GM18517 (cell line): ENCODE data around the gene TMEM244.
"Not testable (repeated sequence)": the region's sequence is repeated elsewhere in the genome, so short reads cannot be mapped to it uniquely, and the experiment has no call there.

Experiments used
- ATAC-seq: cut with Tn5 transposase; IDR thresholded peaks from one replicate; pipeline ENCODE4 v1.9.1; 2021; ENCODE audit warnings: mild to moderate bottlenecking, moderate library complexity; ENCODE audit not compliant: unreplicated experiment

TMEM244 gene, protein sequence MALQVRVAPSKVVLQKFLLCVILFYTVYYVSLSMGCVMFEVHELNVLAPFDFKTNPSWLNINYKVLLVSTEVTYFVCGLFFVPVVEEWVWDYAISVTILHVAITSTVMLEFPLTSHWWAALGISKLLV

DNA sequence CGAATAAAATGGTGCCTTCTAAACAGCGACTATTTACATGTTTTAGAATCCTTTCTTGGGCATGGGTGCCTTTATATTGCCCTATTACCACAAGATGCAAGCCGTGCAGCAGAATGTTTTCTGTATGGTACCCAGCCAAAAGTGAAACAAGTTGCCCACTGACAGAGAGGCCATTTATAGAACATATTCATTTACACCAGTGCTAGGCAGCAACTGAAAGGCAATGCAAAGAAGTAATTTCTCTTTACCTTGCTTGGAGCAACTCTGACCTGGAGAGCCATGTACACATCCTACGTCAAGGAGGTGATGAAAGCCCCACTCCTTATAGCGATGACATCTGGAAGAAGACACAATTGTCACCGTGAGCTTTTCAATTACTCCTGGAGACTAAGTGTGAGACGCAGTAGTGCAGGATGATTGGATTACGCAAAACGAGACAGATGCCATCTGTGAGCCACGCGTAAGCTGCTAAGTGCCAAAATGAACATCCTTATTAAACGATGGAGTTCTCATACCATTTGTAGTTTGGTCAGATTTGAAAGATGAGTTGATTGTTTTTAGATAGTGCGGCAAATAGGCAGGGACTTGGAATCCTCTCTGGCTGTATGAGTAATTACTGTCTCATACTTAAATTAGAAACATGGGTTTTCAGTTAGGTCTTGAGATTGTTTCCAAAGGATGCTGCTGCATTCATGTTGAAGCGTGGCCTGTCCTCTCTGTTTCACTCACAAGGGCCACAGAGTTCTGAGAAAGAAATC is at the start of gene TMEM244:
TSS of gene TMEM244 (minus strand) at position 408 of the 758 bp plus-strand sequence. CDS start at position 281, 127 bp downstream.
- peak; percentile 50 for ATAC-seq

DNA sequence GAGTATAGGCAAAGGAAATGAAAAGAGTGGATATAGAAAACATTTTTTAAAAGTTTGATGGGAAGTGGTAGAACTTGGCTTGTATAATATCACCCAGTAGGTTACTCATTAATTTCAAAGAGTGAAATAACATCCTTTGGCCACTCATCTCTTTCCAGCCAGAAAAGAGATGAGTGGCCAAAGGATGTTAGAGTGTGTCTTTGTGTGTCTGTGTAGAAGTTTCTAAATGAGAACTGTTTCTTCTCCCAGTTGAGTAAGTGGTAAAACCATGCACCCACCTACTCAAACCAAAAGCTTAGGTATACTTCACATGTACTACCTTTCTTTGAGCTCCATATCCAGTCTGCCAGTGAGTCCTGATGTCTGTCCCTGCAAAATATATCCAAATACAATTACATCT is 47.7 kb upstream of the TMEM244 start:
- ATAC-seq: peak; percentile 76

DNA sequence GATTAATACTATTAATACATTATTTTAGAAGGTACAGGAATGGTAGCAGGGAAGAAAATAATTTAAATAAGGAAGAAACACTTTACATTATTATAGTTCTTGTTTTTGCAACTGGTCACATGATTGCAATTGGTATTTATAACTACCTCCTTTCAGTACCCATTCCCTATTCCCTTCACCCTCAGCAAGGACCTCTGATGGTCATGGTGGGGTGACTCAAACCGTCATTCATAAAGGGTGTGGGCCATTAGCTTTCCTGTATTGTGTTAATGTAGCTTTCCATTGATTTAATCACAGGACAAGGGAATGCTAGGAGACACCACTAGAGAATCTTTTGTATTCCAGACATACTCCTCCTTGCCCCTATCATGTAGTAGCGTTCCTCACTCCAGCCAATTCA is 47.2 kb upstream of the TMEM244 start:
- ATAC-seq: no peak

DNA sequence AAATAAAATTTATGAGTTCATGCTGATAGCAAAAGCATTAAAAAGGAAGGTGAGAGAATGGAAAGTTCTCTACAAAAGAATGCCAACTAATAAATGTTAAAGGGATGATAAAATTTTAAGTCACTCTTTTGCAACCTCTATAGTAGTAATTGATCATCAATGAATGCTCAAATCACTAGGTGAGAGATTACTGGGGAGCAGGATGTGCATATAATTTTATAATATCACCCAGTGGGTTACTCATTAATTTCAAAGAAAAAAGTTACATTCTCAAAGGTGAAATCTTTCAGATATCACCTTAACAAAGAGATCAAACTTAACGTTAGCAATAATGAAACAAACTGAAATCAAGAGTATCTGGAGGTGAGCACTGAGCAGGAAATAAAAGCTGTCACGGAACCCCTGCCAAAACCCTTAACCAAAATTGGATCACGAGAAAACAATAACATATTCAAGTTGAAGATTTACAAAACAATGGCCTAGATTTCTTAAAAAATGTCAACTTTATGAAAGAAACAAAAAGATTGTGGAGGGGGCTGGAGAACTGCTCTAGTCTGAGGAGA is 45.5 kb upstream of the TMEM244 start:
- ATAC-seq: no peak

DNA sequence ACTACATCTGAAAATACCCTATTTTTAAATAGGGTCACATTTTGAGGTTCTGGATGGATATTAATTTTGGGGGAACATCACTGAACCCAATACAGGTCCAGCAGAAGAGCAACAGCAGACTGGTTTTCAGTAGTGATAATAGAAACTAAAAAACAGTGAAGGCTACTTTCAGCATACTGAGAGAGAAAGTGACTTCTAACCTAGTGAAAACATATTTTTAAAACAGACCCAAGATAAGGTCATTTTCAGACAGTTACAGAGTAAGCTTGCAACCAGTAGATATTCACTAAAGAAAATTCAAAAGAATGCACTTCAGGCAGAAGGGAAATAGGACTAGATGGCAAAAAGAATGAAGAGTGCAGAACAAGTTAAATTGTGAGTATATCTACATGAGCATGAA is 42.0 kb upstream of the TMEM244 start:
- ATAC-seq: peak; percentile 78

DNA sequence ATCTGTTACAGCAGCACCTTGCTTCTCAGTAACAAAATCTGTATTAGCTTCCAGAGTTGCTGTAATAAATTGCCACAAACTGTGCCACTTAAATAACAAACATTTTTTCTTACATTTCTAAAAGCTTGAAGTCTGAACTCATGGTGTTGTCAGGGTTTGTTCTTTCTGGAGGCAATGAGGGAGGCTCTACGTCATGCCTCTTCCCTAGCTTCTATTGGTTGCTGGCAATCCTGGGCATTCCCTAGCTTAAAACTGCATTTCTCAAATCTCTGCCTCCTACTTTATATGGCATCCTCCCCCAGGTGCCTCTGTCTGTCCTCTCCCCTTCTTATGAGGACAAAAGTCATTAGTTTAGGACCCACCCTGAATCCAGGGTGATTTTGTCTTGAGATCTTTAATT is 41.6 kb upstream of the TMEM244 start:
- no peak for ATAC-seq

DNA sequence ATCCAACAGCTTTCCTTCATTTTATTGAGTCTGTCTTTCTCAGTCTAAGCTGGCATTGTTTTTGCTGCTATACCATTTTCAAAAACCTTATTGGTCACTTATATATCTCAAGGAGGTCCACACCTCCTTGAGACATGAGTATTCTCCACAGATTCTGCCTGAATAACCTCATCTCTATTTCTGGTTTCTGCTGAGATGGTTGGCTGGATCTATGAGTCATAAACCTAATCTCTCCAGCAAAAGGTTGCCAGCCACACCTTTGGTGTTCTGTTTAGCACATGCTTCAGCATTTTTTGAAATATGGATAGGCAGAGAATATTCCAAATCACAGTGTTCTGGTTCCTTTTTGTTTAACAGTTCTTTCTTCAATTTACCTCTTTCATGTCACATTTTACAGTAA is 40.8 kb upstream of the TMEM244 start:
- no peak for ATAC-seq

DNA sequence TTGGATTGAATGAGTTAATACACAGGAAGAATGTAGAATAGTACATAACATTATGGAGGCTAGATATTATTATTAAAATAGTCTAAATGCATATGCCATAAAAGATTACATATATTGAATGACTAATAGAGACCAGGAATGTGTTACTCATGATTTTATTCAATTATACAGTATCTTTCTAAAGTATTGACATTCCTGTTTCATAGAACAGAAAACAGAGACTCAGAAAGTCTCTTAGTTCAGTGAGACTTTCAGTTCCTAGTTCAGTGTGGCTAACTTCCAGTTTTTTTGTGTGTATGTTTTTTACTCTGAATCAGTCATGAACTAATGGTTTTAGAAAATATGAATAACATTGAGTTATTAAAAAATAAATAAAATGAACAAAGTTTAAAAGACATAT is 34.6 kb upstream of the TMEM244 start:
- ATAC-seq: peak; percentile 54

DNA sequence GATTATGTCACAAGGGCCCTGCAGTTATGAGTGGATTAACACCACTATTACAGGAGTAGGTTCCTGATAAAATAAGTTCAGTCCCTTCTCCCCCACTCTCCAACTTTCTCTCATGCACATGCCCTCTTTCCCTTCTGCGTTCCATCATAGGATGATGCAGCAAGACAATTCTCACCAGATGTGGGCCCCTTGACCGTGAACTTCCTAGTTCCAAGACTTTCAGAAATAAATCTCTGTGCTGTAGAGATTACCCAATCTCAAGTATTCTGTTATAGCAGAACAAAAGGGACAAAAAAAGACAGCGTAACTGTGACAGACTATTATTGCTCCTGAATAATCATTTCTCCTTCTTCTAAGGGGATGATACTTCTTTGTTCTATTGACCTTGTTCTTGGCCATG is 33.8 kb upstream of the TMEM244 start:
- ATAC-seq: no peak

DNA sequence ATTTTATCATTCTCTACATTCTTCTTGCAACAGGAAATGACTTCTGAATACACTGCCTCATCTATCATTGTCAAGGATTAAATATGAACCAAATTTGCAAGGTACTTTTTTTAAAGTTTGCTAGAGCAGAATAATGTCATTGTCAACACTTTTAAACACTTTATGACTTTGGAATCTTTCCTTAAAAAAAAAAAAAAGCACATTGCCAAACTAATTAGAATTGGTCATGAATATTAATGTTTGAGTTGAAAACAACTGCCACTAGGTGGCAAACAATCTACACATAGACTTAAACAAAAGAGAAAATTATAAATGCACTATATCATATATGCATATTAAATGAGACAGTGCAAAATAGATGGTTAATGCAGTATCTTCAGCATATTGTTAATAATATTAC is 32.5 kb upstream of the TMEM244 start:
- peak; percentile 48 for ATAC-seq

DNA sequence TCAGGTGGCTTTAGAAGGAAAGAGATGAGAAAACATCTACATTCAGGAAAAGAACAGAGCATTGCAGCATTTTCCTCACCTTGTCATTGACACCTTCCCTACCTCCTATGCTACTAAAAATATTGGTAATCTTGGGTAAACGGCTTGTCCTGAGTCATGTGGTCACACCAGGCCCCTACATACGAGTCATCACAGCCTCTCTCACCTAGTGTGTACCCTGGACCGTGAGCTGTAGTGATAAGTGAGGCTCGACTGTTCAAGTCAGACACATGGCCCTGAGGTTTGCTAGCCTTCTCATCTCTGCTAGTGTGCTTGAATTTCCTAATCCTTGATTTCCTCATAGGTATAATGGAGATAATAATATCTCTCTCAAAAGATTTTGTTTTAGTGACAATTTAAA is 29.6 kb upstream of the TMEM244 start:
- ATAC-seq: no peak

DNA sequence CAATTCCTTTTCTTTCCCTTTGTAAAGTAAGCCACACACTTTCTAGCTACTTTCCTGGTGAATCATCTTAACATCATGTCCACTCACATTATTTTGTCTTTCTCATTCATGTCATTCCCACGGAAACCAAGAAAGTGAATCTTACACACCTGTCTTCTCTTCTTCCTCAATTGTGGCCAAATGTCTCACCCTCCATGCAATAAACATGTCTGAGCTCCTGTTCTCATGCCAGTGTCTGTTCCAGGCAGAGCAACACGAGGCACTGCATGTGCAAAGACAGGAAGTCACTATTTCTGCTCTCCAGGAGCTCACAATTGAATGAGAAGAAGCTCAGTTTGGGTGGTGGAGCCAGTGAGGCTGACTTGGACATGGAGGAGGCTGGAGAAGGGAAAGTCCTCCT is 29.0 kb upstream of the TMEM244 start:
- ATAC-seq: no peak

DNA sequence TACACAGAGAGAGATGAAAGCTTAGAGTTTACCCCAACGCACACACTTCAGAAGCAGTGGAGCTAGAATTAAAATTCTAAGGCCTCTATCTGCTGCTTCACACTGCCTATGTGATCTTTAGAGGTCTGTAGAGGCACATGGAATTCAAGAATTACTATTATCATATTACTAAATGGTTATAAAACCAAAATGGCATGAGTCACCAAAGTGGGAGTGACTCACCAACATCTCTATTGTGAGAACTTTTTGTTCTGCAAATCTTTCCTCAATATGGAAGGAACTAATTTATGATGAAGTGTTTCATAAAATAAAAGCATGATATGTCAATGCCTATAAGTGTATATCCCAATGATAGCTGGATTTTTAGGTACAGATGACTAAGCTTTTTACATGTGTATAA is 28.5 kb upstream of the TMEM244 start:
- no peak for ATAC-seq

DNA sequence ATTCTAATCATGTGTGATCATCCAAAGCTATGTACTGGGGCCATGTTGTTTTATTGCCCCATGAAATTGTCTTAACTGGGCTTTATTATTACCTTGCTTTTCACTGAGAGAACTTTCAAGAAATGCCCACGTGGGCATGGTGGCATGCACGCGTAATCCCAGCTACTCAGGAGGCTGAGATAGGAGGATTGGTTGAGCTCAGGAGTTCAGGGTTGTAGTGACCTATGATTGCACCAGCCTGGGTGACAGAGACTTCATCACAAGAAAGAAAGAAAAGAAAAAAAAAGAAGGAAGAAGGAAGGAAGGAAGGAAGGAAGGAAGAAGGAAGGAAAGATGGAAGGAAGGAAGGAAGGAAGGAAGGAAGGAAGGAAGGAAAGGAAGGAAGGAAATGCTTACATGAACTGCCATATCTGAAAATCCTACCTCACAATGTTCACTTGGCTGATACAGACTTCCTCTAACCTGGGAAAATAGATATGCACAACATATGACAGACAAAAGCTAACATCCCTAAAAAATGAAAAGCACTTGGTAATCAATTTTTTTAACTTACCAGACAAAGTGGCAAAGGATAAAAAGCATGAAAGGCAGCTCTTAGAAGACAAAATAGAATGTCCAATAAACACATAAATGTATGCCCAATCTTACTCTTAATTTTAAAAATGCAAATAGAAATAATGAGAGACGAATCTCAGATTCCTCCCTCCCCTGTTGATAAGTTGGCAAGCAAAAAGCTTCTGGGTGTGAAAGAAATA is 25.5 kb upstream of the TMEM244 start:
- no peak for ATAC-seq

DNA sequence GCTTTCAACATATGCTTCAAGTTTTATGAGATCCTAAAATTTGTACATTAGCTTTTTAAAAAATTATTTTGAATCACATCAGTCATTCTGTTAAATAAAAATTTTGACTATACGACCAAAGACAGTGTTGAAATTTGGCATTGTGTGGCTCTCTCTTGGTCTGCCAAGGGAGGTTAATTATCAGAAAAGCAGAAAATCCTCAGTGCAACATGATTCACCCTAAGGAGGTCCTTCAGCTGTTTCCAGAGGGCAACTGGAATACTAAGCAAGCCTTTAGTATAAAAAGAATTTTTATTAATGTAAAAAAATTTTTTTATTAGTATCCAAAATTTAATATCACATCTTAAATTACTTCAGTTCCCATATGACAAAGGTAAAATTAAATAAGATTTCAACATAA is 23.1 kb upstream of the TMEM244 start:
- ATAC-seq: no peak

DNA sequence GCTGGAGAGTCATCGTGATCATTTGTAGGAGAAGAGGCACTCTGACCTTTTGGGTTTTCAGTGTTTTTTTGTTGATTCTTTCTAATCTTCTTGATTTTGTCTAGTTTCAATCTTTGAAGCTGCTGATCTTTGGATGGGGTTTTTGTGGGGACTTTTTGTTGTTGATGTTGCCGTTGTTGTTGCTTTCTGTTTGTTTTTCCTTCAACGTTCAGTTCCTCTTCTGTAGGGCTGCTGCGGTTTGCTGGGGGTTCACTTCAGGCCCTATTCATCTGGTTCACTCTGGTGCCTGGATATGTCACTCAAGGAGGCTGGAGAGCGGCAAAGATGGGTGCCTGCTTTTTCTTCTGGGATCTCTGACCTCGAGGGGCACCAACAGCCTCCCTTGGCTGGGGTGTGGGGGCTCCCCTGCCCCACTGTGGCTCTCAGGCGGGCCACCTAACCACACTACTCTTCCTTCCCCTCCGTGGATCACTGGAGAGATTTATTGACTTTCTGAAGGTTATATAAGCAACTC is 21.5 kb upstream of the TMEM244 start:
- ATAC-seq: peak; percentile 94

DNA sequence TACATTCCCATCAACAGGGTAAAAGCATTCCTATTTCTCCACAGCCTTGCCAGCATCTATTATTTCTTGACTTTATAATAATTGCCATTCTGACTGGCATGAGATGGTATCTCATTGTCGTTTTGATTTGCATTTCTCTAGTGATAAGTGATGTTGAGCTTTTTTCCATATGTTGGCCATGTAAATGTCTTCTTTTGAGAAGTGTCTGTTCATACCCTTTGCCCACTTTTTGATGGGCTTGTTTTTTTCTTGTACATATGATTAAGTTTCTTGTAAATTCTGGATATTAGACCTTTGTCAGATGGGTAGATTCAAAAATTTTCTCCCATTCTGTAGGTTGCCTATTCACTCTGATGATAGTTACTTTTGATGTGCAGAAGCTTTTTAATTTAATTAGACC is 16.8 kb upstream of the TMEM244 start:
- not testable (repeated sequence) for ATAC-seq

DNA sequence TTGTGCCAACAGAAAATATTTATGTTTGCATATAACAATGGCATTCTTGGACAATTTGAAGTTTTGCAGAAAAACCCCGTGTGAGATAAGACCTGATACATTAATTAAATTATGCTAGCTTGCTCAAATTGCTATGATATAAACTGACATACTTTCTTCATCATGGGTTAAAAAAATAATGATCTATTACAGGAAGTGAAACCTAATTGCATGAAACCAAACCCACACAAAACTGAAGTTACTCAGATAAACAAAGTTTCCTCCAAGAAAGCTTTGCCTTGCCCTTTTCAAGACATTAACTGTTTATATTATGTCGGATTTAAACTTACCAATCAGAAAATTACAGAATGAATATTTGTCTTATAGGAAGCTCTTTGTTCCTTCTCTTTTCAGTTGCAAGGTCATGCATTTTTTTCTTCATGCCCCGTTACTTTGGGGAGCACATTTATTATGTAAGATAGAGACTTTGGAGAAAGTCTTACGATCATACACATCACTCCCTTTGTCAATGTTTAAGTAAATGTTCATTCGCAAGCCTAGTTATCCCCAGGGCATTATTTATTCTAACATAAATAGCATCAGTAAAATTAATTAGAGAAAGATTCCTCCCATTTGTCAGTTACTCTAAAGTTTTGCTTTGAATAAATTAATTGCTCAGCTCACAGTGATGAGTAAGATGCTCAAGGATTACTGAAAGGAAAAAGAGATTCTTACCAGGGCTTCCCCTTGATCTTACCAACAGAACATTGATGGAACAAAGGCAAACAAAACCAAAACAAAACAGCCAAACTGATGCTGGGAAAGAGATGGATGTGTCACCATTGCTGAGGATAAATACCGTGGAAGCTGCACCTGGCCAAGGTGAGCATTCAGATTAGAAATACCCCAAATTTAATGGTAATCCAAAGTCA is 14.8 kb upstream of the TMEM244 start:
- peak; percentile 93 for ATAC-seq

DNA sequence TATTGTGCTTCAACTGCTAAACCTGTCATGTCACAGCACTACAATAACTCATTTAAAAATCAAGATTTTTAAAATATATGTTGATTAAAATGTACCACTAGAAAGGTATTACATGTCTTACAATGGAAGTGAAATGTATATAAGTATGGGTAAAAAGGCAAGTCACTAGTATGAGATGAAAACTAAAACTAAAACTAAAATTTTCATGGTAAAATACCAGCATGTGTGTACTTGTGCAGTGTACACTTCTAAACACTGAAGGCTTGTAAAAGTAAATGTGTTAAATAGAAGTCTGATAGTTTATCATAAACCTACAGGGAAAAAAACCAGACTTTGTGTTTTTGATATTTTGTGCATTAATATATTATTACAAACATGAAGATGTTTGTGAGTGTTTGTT is 13.7 kb upstream of the TMEM244 start:
- ATAC-seq: peak; percentile 57

DNA sequence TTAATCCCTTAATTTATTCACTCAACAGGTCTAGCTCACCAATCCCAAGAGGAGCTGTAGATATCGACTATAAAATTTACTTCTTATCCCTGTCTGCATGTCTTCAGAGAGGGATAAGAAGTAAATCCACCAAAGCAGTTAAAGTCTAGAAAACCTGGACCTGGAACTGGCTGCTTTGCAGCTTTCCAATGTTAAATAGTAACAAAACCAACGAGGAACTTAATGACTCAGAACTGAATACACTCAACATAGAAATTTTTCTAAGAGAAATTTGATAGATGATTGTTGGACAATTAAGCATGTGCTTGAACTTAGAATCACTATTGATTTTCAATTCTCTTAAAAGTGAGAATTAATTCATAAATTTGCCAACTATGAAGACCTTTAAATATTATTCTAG is 11.5 kb upstream of the TMEM244 start:
- no peak for ATAC-seq

DNA sequence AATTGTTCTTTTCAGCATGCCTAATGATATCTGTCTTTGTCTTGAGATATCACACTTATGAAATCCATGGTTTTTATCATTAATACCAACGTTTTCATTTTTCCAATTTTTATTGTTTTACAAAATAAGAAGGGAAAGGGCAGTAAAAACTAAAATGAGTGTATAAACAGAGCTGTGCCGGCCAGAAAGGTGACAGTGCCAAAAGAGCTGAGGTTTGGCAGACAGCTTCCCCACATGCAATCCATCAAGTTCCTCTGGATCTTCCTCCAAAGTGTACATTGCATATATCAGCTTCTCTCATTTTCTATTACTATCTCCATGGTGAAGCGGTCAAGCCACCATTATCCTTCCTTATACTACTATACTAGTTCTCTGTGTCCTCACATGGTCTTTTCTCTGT is 10.1 kb upstream of the TMEM244 start:
- no peak for ATAC-seq
